Effector memory CD4-positive, alpha-beta T cell (primary cell): ENCODE data around the gene CLEC18A.
"Not testable (repeated sequence)": the region's sequence is repeated elsewhere in the genome, so short reads cannot be mapped to it uniquely, and the experiment has no call there.

Experiments used
- DNase-seq, 3 donors: peaks; one replicate each; pipeline ENCODE4 v3.0.0-alpha.2; 2020
- H3K27ac ChIP-seq: 2 replicates; pipeline ENCODE4 v1.7.0; 2013; ENCODE audit warnings: mild to moderate bottlenecking, low read length, moderate library complexity; ENCODE audit not compliant: insufficient read depth, poor library complexity, severe bottlenecking
- H3K27me3 ChIP-seq: replicated peaks from 2 replicates; pipeline ENCODE4 v1.7.0; 2013; ENCODE audit warnings: mild to moderate bottlenecking, low read length; ENCODE audit not compliant: insufficient read depth, control insufficient read depth, poor library complexity, severe bottlenecking
- H3K36me3 ChIP-seq: 2 replicates; pipeline ENCODE4 v1.7.0; 2013; ENCODE audit warnings: mild to moderate bottlenecking, low read length, moderate library complexity; ENCODE audit not compliant: control insufficient read depth, insufficient read depth
- H3K4me1 ChIP-seq: 2 replicates; pipeline ENCODE4 v1.7.0; 2013; ENCODE audit warnings: low read length, mild to moderate bottlenecking; ENCODE audit not compliant: control insufficient read depth, insufficient read depth, poor library complexity, severe bottlenecking
- H3K4me3 ChIP-seq: 2 replicates; pipeline ENCODE4 v1.7.0; 2013; ENCODE audit warnings: low read length, low read depth, mild to moderate bottlenecking; ENCODE audit not compliant: insufficient read depth, poor library complexity, severe bottlenecking
- H3K9me3 ChIP-seq: 2 replicates; pipeline ENCODE4 v1.7.0; 2013; ENCODE audit warnings: mild to moderate bottlenecking, low read length, moderate library complexity; ENCODE audit not compliant: control insufficient read depth

CLEC18A gene

DNA sequence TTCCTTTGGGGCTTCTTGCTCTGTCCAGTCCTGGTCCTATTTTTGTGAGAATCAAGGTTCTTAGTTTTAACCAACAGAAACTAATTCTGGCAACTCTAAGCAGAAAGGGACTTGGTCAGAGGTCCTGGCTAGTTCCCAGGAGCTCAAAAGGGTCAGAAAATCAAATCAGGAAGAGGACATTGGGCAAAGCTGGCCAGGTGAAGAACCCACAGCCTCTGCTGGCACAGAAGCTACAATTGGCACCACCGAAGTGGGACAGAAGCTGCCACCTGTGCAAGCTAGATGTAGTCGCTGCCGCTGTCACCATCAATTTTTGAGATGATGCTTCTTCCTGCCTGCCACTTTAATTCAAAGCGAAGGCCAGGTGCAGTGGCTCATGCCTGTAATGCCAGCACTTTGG, 18.5 kb downstream of the CLEC18A start:
- DNase-seq, H3K36me3 ChIP-seq, H3K9me3 ChIP-seq, H3K27me3 ChIP-seq, H3K4me3 ChIP-seq, H3K4me1 ChIP-seq, H3K27ac ChIP-seq: not testable (repeated sequence)

DNA sequence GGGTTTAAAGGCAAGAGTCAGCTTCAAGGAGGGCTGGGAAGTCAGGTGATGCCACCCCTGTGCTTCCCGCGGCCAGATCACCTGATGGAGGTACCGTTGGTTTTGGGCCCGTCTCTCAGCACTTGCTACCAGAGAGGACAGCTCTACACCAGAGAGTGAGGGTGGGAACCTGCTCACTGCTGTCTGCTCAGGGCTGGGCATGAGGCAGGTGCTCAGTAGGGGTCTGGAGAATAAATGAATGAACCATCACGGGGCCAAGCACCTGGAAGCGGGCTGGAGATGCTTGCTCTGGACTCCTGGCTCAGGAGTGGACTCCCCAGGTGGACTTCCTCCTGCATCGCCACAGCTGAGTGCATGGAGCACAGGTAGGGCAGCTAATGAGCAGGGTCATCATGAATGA, 21.0 kb downstream of the CLEC18A start:
- not testable (repeated sequence) for H3K9me3 ChIP-seq, H3K27me3 ChIP-seq, H3K36me3 ChIP-seq, H3K27ac ChIP-seq, DNase-seq, H3K4me3 ChIP-seq, H3K4me1 ChIP-seq

DNA sequence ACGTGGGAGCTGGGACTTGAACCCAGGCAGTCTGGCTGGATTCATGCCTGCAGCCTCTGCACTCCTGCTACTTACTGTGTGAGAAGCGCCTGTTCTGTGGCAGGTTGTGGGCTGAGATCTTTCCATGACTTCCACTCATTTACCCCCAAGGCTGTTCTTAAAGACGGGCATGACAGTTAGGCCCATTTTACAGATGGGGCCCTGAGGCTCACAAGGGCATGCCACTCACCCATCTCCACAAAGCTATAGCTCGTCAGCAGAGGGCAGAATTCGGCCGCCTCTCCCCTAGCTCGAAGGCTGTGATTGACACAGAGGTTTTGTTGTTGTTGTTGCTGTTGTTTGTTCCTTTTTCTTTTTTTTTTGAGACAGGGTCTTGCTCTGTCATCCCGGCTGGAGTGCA, 21.8 kb downstream of the CLEC18A start:
- H3K27me3 ChIP-seq, H3K36me3 ChIP-seq, H3K27ac ChIP-seq, H3K9me3 ChIP-seq, H3K4me1 ChIP-seq, DNase-seq, H3K4me3 ChIP-seq: not testable (repeated sequence)

DNA sequence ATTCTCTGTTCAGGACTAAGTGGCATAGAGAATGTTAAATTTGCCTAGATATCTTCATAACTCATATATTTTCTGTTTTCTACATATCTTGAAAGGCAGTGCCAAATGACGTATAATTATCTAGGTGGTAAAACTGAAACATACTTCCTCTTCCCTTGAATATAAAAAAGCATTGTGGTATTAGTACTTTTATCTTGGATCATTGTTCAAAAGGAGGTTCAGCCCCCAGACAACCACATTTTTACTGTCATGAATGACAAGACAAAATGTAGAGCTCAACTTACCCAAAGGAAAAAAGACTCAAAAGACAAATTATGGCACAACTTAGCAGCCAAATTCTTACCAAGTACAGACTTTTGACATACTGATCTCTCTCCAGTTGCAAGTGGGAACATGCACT, 34.1 kb downstream of the CLEC18A start:
- not testable (repeated sequence) for DNase-seq, H3K9me3 ChIP-seq, H3K4me1 ChIP-seq, H3K27me3 ChIP-seq, H3K27ac ChIP-seq, H3K36me3 ChIP-seq, H3K4me3 ChIP-seq

DNA sequence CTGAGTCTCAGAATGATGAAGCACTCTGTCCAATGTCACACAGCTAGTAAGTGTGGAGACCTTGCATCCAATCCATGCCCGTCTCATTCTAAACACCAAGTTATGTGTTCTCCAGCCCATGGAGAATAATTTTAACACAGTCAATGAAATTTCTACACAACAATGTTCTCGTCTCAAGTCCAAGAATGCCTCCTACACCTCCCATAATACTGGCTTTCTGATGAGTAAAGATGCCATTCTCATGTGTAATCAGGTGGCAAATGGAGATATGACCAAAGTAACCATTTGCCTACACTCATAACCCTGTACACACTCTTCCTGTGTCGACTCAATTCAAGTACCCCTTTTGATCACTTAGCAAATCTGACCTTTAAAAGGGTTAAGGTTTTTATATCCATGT, 46.8 kb downstream of the CLEC18A start:
- H3K4me1 ChIP-seq, DNase-seq, H3K27ac ChIP-seq, H3K27me3 ChIP-seq, H3K9me3 ChIP-seq, H3K4me3 ChIP-seq, H3K36me3 ChIP-seq: not testable (repeated sequence)

DNA sequence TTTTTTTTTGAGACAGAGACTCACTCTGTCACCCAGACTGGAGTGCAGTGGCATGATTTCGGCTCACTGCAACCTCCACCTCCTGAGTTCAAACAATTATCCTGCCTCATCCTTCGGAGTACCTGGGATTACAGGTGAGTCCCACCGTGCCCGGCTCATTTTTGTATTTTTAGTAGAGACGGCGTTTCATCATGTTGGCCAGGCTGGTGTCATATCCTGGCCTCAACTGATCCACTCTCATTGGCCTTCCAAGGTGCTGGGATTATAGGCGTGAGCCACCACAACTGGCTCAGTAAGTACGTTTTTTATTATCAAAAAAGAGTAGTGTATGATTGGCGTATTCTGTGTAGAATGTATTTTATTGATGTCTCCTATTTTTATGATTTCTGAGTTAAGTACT, 48.7 kb downstream of the CLEC18A start:
- not testable (repeated sequence) for H3K27ac ChIP-seq, H3K4me3 ChIP-seq, H3K9me3 ChIP-seq, DNase-seq, H3K27me3 ChIP-seq, H3K4me1 ChIP-seq, H3K36me3 ChIP-seq

DNA sequence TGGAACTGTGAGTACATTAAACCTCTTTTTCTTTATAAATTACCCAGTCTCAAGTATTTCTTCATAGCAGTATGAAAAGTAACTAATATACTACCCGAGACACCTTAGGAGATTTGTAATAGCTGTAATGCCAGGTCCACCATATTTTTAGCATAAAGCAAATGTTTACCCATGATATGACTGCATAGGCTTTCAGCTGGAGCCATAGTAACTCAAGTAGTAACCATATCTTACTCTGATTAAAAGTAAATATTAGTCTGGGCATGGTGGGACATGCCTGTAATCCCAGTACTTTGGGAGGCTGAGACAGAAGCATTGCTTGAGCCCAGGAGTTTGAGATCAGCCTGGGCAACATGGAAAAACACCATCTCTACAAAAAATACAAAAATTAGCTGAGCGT, 52.4 kb downstream of the CLEC18A start:
- not testable (repeated sequence) for H3K27ac ChIP-seq, H3K9me3 ChIP-seq, H3K4me1 ChIP-seq, H3K27me3 ChIP-seq, H3K36me3 ChIP-seq, H3K4me3 ChIP-seq, DNase-seq

DNA sequence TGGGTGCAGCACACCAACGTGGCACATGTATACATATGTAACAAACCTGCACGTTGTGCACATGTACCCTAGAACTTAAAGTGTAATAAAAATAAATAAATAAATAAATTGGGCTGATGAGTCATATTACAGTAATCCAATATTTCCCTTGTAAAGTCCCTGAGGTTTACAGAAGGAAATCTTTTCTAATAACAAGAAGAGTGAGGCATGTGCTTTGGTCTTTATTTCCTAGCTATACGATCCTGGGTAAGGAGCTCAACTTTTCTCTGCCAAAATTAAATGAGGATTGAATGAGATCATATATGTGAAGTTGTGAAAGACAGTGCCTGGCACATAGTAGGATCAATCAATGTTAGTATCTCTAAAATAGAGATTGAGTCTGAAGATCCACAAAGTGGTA, 57.5 kb downstream of the CLEC18A start:
- H3K4me3 ChIP-seq, H3K9me3 ChIP-seq, H3K4me1 ChIP-seq, H3K27me3 ChIP-seq, H3K36me3 ChIP-seq, DNase-seq, H3K27ac ChIP-seq: not testable (repeated sequence)

DNA sequence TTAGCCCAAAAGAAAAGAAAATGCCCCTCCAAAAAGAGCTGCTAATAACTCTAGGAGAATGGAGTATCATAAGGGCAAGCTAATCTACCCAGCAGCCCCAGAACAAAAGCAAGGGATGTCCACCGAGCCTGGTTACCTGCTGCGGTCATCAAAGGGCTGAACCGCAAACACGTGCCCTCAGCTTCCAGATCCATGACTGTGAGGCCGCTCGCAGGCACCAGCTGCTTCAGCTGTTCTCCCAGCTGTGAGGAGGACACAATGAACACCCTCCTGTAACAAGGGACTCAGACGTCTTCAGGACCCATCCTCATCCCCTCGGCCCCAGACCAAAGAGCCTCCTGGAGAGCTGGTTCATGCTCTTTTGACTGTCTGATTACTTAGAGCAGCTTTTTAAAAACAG, 59.5 kb downstream of the CLEC18A start:
- not testable (repeated sequence) for H3K36me3 ChIP-seq, DNase-seq, H3K27ac ChIP-seq, H3K9me3 ChIP-seq, H3K27me3 ChIP-seq, H3K4me3 ChIP-seq, H3K4me1 ChIP-seq

DNA sequence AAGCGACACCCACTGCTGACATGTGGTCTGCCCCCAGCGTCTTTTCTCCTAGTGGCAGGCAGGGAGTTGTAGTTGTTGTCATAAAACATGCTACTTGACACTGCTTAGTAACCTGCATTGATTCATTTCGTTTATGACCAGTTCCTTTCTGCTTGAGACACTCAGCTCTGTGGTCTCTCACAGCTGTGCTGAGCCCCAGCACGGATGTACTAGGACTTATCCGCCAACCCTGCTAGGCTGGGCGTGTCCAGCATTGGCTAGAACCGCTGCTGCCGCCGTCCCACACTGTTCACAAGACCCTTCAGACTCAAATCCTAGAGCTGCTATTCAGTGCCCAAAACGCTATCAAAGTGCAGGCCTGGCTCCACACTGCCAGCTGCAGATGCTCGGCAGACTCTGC, 60.0 kb downstream of the CLEC18A start:
- H3K27ac ChIP-seq, H3K9me3 ChIP-seq, H3K4me1 ChIP-seq, DNase-seq, H3K27me3 ChIP-seq, H3K4me3 ChIP-seq, H3K36me3 ChIP-seq: not testable (repeated sequence)

DNA sequence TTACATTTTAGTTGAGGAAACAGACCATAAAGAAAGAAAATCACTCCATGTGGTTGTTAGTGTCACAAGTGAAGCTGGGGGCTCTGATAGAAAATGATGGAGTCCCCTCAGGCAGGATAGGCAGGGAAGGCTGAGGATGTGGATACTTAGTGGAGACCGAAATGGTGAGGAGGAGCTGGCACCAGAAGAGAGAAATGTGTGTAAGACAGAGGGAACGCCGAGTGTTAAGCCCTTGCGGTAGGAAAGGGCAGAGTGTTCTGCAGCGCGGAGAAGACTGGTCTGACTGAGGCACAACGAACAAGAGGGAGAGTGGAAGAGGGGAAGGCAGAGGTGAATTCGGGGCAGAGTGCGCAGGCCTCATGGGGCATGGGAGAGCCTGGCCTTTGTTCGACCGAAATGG, 61.2 kb downstream of the CLEC18A start:
- not testable (repeated sequence) for H3K27me3 ChIP-seq, H3K4me3 ChIP-seq, H3K4me1 ChIP-seq, H3K9me3 ChIP-seq, H3K27ac ChIP-seq, DNase-seq, H3K36me3 ChIP-seq
